ENCODE results near the gene GTPBP8. TPM values are rescaled to one million over a fixed set of nuclear protein-coding genes. Genes with fewer than 3 reads are reported as not detected.

The GTPBP8 gene
- 25.8 and 28.8 TPM in 2 replicates for total RNA-seq (2021; fragmentation: NEBNext Ultra II Directional; extraction: Animal tissue kit (Norgen Biotek cat#: 25700))
- 27.6 and 42.2 TPM in 2 replicates for polyA plus RNA-seq (2011; rRNA removed)
- 38.8 TPM for polyA plus RNA-seq (2011; cell fraction: cytosol; rRNA removed)
- 44.7 TPM for polyA plus RNA-seq (2011; cell fraction: nucleus; rRNA removed)
- 11.3 to 28.2 TPM (median 19.6 TPM) in 4 replicates for polyA plus RNA-seq (2012, experiment 1 of 2)
- polyA plus RNA-seq (2012, experiment 2 of 2): 3.3 TPM
- polyA plus RNA-seq (2013, experiment 1 of 2): 49.9 TPM
- polyA plus RNA-seq (2013, experiment 2 of 2): 44.6 TPM
- 19.1 and 24.3 TPM in 2 replicates for polyA minus RNA-seq (2011; rRNA and poly(A)+ RNA removed)
- 12.0 TPM for polyA minus RNA-seq (2011; cell fraction: cytosol; rRNA and poly(A)+ RNA removed)
- 37.3 TPM for polyA minus RNA-seq (2011; cell fraction: nucleus; rRNA and poly(A)+ RNA removed)
- long read RNA-seq, experiment 1, transcript GTPBP8-203 (6 exons, 1,360 nt): major isoform, 15 of 25 reads
- long read RNA-seq, experiment 1, partial matches to known transcripts: 1 of 25 reads
- long read RNA-seq, experiment 1, other reads (novel, unspliced or antisense): 7 of 25 reads
- long read RNA-seq, experiment 2, transcript GTPBP8-203 (6 exons, 1,360 nt): major isoform, 59 of 83 reads
- long read RNA-seq, experiment 2, transcript GTPBP8-202 (5 exons, 1,787 nt): minor isoform, 10 of 83 reads
- long read RNA-seq, experiment 2, transcript GTPBP8-207 (5 exons, 715 nt): minor isoform, 8 of 83 reads
- long read RNA-seq, experiment 2, partial matches to known transcripts: 0 of 83 reads
- long read RNA-seq, experiment 2, other reads (novel, unspliced or antisense): 4 of 83 reads

- Histone ChIP-seq H2BK15ac (ENCODE audit: low read length) (peak within 1 kb of the TSS; percentile 62; the same call in 1 of the 2 replicates), H3K4me2 (ENCODE audit: insufficient read depth in 1 of 2, low read depth in 2 of 2, low read length in 2 of 2) (peak within 1 kb of the TSS; percentile 74 to 85), H2BK5ac (ENCODE audit: low read depth, low read length) (peak within 1 kb of the TSS; percentile 98), H3K23ac (ENCODE audit: insufficient read length) (no peak within 1 kb of the TSS), H2BK20ac (ENCODE audit: low read length) (no peak within 1 kb of the TSS), H3K27ac (ENCODE audit: low read depth, low read length) (peak within 1 kb of the TSS; percentile 99), H3K18ac (ENCODE audit: extremely low read depth, low read length) (peak within 1 kb of the TSS; percentile 99), H3K9ac (replicated peaks in 1 of 4; ENCODE audit: extremely low read depth in 1 of 4, low read depth in 3 of 4, low read length in 3 of 4) (peak within 1 kb of the TSS; percentile 92 to 98 (median 98)), H3K14ac (ENCODE audit: insufficient read length) (no peak within 1 kb of the TSS), H2BK120ac (replicated peaks; ENCODE audit: low read depth, low read length) (no peak within 1 kb of the TSS), H3K4ac (replicated peaks; ENCODE audit: insufficient read length, low read depth, low read length) (peak within 1 kb of the TSS; percentile 80), H4K91ac (replicated peaks; ENCODE audit: insufficient read length, low read length) (peak within 1 kb of the TSS; percentile 96), H3K9me3 (ENCODE audit: insufficient read depth in 2 of 2, low read depth in 1 of 2, low read length in 1 of 2) (no peaks in the 10 kb centered on the region), H4K8ac (ENCODE audit: extremely low read depth, insufficient read depth, low read length) (peak within 1 kb of the TSS; percentile 98), H2BK12ac (ENCODE audit: low read depth, low read length) (peak within 1 kb of the TSS; percentile 91), H3K79me2 (ENCODE audit: control insufficient read depth in 1 of 2, insufficient read depth in 2 of 2, low read length in 2 of 2) (peaks cover 0 to 25% of the 10 kb centered on the region in 2 experiments; a peak in 2 of 4 replicates), H3K56ac (replicated peaks; ENCODE audit: insufficient read length, low read depth, low read length) (peak within 1 kb of the TSS; percentile 90), H3K23me2 (ENCODE audit: low read depth, low read length) (no peaks in the 10 kb centered on the region), H3K27me3 (replicated peaks in 1 of 4; ENCODE audit: control insufficient read depth in 3 of 4, extremely low read depth in 1 of 4, insufficient read depth in 3 of 4, low read length in 3 of 4) (no peaks in the 10 kb centered on the region; a peak in 1 of 7 replicates), H4K5ac (ENCODE audit: insufficient read length, low read depth, low read length) (peak within 1 kb of the TSS; percentile 98), H3K79me1 (ENCODE audit: low read depth, low read length) (peaks cover 3% of the 10 kb centered on the region; the same call in 1 of the 2 replicates), H3K4me3 (ENCODE audit: extremely low read depth in 1 of 4, insufficient read depth in 2 of 4, low read depth in 3 of 4, low read length in 4 of 4) (peak within 1 kb of the TSS; percentile 78 to 88 (median 84)), H4K20me1 (replicated peaks in 1 of 2; ENCODE audit: control insufficient read depth in 1 of 2, insufficient read depth in 2 of 2, low read length in 2 of 2) (no peaks in the 10 kb centered on the region), H3K4me1 (replicated peaks in 1 of 4; ENCODE audit: control insufficient read depth in 3 of 4, insufficient read depth in 4 of 4, low read length in 3 of 4) (0 out of 7 replicates have a peak, but pooled peaks cover 0 to 3% (median 0%) of the 10 kb centered on the region in 4 experiments), H2AK5ac (ENCODE audit: low read depth, low read length) (no peak within 1 kb of the TSS), H2AFZ (ENCODE audit: low read length) (peak within 1 kb of the TSS; percentile 94), H3K36me3 (ENCODE audit: control insufficient read depth in 2 of 4, insufficient read depth in 4 of 4, low read length in 3 of 4) (no peaks in the 10 kb centered on the region)
- ChIA-PET POLR2A (ENCODE audit: partially characterized antibody) (interaction anchor here (0.5 to 4.3 kb wide), 20 partner anchors 9 to 429 kb away, joined by 3 to 25 read pairs (median 6); partner anchors contain the start of genes ATG3, CCDC80, CD200R1 and SLC35A5), CTCF (ENCODE audit: partially characterized antibody) (interaction anchor here (0.8 to 2.5 kb wide), 6 partner anchors 11 to 880 kb away, joined by 3 to 11 read pairs (median 4); no protein-coding TSS in a partner anchor)
- FAIRE-seq: no peak
- peak; percentile 72 to 89 for DNase-seq (ENCODE audit: low read depth in 1 of 2, low spot score in 2 of 2)
- 2% methylated on average over 70 of the region's 70 CpGs; no CpG with 5 or more reads in 1 of the 2 experiments for WGBS, 2 experiments (ENCODE audit: extremely low coverage in 1 of 2, insufficient coverage in 1 of 2, insufficient read length in 1 of 2, insufficient replicate concordance in 2 of 2, low coverage in 1 of 2, low lambda C conversion rate in 2 of 2, missing lambda C conversion rate in 1 of 2)
- peak; percentile 73 for TF ChIP-seq NRF1 (IDR thresholded peaks at IDR 0.05; ENCODE audit: low read depth, low read length)
- TF ChIP-seq SRF (IDR thresholded peaks at IDR 0.05; ENCODE audit: low read depth, low read length): no peak
- no peak for TF ChIP-seq RNF2 (IDR thresholded peaks at IDR 0.05; ENCODE audit: borderline replicate concordance, low read depth, low read length, missing control alignments, poor library complexity, severe bottlenecking)
- TF ChIP-seq TCF12 (IDR thresholded peaks at IDR 0.05; ENCODE audit: low read depth, low read length): no peak
- TF ChIP-seq TBP (IDR thresholded peaks at IDR 0.05; ENCODE audit: low read depth, low read length): peak; percentile 93
- no peak for TF ChIP-seq MAFK (IDR thresholded peaks at IDR 0.05; ENCODE audit: low read depth, low read length)
- no peak for TF ChIP-seq SIX5 (IDR thresholded peaks at IDR 0.05; ENCODE audit: low read depth, low read length)
These were observed at the start of gene GTPBP8 for GRCh38 chr3:112990672-112991602. GTPBP8 (plus strand) TSS chr3:112990984; CDS start chr3:112991000, 16 bp downstream.
